Body of pancreas (tissue), 4 donors: ENCODE measurements around the gene SUMO2.

Experiments
- CTCF ChIP-seq, 7 experiments: fragments of 450-650 bp in 4 of 7; fragments of 200-600 bp in 3 of 7; sonication (generic) in 3 of 7; IDR thresholded peaks; one replicate each; pipeline ENCODE4 v1.5.1; 2016 to 2019; ENCODE audit warnings: antibody characterized with exemption in 7 of 7
- POLR2A ChIP-seq, 3 donors: fragments of 450-650 bp; IDR thresholded peaks; one replicate each; pipeline ENCODE4 v1.6.1; 2016; ENCODE audit warnings: antibody characterized with exemption in 3 of 3, mild to moderate bottlenecking in 2 of 3

DNA sequence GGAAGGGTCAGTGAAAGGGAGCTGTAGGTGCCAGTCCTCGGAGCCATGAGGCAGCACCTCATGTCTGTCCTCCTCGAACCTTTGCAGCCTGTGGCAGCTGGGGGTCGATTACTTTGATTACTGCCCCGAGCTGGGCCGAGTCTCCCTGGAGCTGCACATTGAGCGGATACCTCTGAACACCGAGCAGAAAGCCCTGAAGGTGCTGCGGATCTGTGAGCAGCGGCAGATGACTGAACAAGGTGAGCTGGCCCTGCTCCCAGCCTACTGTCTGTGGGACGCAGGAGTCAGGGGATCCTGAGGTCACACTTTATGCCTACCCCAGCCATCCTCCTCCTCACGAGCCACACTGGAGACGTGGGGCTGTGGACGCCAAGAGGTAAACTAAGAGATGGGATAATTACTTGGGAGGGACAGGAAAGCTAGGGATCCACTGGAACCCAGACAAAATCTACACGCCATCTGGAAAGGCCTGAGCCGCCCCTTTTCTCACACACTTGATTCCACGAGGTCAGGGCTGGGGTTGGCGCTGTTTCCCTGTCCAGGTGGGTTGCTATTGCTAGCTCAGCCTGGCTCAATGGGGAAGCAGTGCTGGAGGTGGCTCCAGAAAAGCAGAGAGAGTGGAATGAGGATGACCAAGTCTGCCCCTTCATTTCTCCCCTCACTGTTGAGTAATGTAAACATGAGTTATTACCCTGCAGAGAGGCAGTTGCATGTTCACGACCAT is 49.1 kb upstream of the SUMO2 start:
- no peak for TF ChIP-seq CTCF (IDR thresholded peaks at IDR 0.05)
- no peak for TF ChIP-seq POLR2A (IDR thresholded peaks at IDR 0.05)
